ENCODE data around the gene HOXB2. TPM values are rescaled to one million over a fixed set of nuclear protein-coding genes. Genes with fewer than 3 reads are reported as not detected.
A peak's percentile ranks its signal among the peaks of the same experiment; 100 is the strongest.

Gene HOXB2
- total RNA-seq, 4 donors from 2014 or later = 36.3 to 86.4 (median 63.4) TPM

DNA sequence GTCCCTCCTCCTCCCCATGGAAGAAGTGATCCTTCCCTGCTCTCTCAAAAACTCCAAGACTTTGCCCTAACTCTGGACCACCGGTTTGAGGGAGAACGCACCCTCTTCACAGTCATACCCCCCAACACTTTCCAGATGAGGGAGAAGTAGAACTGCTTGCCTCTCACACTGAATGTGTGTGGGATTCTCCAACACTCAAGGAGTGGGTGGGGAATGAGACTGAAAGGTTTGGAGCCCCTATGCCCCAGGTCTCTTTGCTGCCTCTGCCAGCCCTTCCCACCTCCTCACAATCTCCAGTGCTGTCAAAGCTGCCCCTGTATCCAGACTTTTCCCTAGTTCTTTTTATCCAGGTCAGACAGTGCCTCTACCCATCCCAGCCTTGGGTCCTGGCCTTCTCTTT lies 21.8 kb upstream of the HOXB2 start:
- Histone ChIP-seq H3K27ac (replicated peaks in 1 of 4) (peak overlapping the region; percentile 91 to 97 (median 96)), H3K36me3 (no peaks in the 10 kb centered on the region), H3K27me3 (no peaks in the 10 kb centered on the region), H3K9me3 (no peaks in the 10 kb centered on the region), H3K4me1 (peaks cover 63 to 100% (median 98%) of the 10 kb centered on the region in 4 donors), H3K4me3 (no peak overlapping the region)
- DNase-seq (ENCODE audit: extremely low spot score) = no peak
- intact Hi-C loops (cut with DNase I) = no loop called here
- no peak for TF ChIP-seq POLR2A (IDR thresholded peaks at IDR 0.05; ENCODE audit: low read depth)
- TF ChIP-seq, protein P1, sequence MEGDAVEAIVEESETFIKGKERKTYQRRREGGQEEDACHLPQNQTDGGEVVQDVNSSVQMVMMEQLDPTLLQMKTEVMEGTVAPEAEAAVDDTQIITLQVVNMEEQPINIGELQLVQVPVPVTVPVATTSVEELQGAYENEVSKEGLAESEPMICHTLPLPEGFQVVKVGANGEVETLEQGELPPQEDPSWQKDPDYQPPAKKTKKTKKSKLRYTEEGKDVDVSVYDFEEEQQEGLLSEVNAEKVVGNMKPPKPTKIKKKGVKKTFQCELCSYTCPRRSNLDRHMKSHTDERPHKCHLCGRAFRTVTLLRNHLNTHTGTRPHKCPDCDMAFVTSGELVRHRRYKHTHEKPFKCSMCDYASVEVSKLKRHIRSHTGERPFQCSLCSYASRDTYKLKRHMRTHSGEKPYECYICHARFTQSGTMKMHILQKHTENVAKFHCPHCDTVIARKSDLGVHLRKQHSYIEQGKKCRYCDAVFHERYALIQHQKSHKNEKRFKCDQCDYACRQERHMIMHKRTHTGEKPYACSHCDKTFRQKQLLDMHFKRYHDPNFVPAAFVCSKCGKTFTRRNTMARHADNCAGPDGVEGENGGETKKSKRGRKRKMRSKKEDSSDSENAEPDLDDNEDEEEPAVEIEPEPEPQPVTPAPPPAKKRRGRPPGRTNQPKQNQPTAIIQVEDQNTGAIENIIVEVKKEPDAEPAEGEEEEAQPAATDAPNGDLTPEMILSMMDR (IDR thresholded peaks at IDR 0.05) = no peak
- no peak for TF ChIP-seq EP300 (IDR thresholded peaks at IDR 0.05)
- TF ChIP-seq POLR2AphosphoS5 (IDR thresholded peaks at IDR 0.05) = no peak
- 41% methylated on average over 2 of the region's 2 CpGs for WGBS

DNA sequence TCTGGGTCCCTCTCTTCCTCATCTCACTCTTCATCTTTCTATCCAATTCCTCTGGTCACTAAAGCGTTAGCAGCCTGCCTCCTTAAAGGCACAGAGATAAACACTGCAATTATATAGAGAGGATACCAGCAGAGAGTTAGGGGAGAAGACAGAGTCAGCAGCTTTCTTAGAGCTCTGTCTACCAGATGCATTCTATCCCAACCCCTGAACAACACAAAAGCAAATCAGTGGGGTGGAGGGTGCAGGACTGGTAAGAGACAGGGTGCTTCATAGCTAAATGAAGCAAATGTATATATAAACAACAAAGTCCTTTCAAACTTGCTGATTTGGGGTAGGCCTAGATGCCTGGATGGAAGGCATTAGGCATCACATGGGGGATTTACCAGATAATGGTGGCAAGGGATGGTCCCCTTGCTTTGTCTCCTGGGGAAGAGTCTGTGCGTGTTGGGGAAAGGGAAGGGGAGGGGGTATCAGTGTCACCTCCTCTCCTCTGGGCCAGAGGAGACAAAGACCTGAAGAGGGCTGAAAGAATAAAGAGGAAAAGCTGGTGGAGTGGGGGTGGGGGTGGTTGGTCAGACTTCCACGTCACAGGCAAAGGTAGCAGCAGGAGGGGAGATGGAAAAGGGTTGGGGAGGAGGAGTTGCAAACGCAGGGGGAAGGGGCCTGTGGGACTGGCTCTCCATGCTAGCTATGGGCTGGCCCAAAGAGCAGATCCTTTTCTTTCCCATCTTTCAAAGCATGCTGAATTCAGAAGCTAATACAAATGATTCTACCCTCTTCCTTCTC lies 21.2 kb upstream of the HOXB2 start:
- peaks cover 69 to 100% (median 98%) of the 10 kb centered on the region in 4 donors for H3K4me1 ChIP-seq

DNA sequence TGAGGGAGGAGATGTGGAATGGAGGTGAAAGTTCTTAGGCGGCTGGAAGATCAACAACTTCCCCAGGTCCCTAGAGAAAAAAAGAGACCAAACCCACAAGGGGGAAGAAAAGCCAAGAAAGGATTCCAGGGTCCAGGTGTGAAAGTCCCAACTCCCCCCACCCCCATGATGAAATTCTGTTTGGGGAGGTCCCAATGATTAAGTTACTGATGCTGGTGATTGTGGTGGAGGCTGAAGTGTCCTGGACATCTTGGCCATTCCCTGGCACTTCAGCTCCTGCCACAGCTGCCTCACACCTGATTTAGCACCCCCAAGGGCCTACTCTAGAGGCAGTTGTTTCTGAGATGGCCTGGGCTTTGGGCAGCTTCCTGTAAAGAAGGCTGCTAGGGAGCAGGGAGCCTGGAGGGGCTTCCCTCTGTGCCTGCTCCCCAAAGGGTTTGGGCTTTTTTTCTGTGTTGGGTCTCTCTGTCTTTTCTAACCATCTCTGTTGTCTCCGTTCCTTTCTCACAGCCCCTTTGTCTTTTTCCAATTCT lies 20.2 kb upstream of the HOXB2 start:
- TF ChIP-seq POLR2AphosphoS5 (IDR thresholded peaks at IDR 0.05) (no peak), EP300 (IDR thresholded peaks at IDR 0.05) (no peak), POLR2A (IDR thresholded peaks at IDR 0.05; ENCODE audit: low read depth) (no peak)
- TF ChIP-seq, protein P1 (IDR thresholded peaks at IDR 0.05) = no peak
- Histone ChIP-seq H3K36me3 (no peaks in the 10 kb centered on the region), H3K27ac (replicated peaks in 1 of 4) (peak overlapping the region; percentile 91 to 97 (median 96)), H3K4me3 (peak overlapping the region; percentile 59 to 76 (median 65)), H3K4me1 (peaks cover 64 to 100% (median 98%) of the 10 kb centered on the region in 4 donors), H3K27me3 (no peaks in the 10 kb centered on the region), H3K9me3 (no peaks in the 10 kb centered on the region)
- intact Hi-C loops (cut with DNase I) = no loop called here
- no peak for DNase-seq (ENCODE audit: extremely low spot score)
- 58% methylated on average over 2 of the region's 2 CpGs for WGBS

More for the DNA sequence above, 21.2 kb upstream of the HOXB2 start:
- 58% methylated on average over 4 of the region's 4 CpGs for WGBS
- no peak for DNase-seq (ENCODE audit: extremely low spot score)
- H3K27ac ChIP-seq (replicated peaks in 1 of 4) = peak overlapping the region; percentile 91 to 97 (median 96)
- H3K27me3 ChIP-seq = no peaks in the 10 kb centered on the region
- intact Hi-C loops (cut with DNase I) = no loop called here
- no peaks in the 10 kb centered on the region for H3K36me3 ChIP-seq
- no peak overlapping the region for H3K4me3 ChIP-seq
- TF ChIP-seq, protein P1 (IDR thresholded peaks at IDR 0.05) = no peak
- no peak for TF ChIP-seq EP300 (IDR thresholded peaks at IDR 0.05)
- TF ChIP-seq POLR2A (IDR thresholded peaks at IDR 0.05; ENCODE audit: low read depth) = no peak
- TF ChIP-seq POLR2AphosphoS5 (IDR thresholded peaks at IDR 0.05) = no peak
- H3K9me3 ChIP-seq = no peaks in the 10 kb centered on the region

DNA sequence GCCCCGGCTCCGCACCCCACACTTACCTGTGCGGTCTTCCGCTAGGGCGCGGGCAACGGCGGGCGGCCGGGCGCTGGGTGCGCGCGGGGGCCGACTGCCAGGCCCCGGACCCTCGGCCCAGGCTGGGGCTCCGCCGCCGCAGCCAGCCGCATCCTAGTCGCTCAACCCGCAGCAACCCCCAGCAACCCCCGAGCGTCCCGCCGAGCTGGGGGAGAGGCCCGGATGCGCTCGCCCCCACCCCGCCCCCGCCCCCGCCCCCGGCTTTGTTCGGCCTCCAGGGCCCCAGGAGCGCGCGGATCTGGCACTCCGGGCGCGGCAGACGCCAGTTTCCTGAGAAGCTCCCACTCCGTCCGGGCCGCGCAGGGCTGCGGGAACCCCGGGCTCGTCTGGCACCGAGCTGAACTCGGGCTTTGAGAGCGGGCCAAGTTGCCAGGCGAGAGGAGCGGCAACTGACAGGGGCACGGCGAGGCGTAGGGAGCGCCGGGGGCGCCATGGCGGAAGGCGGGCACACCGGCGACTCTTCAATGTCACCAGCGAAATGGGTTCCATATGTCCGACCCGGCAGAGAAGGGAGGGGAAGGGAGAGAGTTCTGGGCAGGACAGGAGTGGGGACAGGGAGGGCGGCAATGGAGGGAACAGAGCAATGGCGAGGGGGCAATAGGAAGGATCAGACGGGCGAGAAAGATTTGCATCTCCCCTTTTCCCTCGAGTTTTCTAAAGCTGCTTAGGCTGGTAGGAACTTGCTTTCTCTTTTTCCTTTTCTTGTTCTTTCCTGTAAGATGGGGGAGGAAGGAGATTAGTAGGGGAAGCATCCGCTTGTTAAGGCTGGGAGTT lies 19.5 kb upstream of the HOXB2 start:
- peak overlapping the region; percentile 91 to 97 (median 96) for H3K27ac ChIP-seq (replicated peaks in 1 of 4)
- no peak for DNase-seq (ENCODE audit: extremely low spot score)
- 14% methylated on average over 15 of the region's 73 CpGs for WGBS
- H3K4me1 ChIP-seq = peaks cover 63 to 100% (median 98%) of the 10 kb centered on the region in 4 donors
- intact Hi-C loops (cut with DNase I) = no loop called here
- no peaks in the 10 kb centered on the region for H3K27me3 ChIP-seq
- TF ChIP-seq EP300 (IDR thresholded peaks at IDR 0.05) = no peak
- TF ChIP-seq POLR2AphosphoS5 (IDR thresholded peaks at IDR 0.05) = peak; percentile 32 to 61
- no peak for TF ChIP-seq POLR2A (IDR thresholded peaks at IDR 0.05; ENCODE audit: low read depth)
- no peaks in the 10 kb centered on the region for H3K9me3 ChIP-seq
- peak overlapping the region; percentile 59 to 76 (median 65) for H3K4me3 ChIP-seq
- H3K36me3 ChIP-seq = no peaks in the 10 kb centered on the region

DNA sequence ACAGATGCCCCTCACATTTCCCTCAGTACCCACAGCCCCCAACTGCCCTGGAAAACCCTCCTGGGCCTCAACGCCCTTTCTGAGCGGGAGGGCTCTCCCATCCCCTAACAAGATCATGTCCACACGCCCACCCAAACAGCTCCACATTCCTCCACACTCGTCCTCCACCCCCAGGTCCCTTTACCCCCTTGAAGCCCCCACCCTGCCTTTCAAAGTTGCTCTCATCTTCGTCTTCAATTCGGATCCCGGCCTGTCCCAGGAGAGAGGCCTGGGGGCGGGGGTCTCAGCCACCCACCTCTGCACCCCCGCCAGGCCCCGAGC lies 18.9 kb upstream of the HOXB2 start:
- TF ChIP-seq POLR2AphosphoS5 (IDR thresholded peaks at IDR 0.05) (no peak), POLR2A (IDR thresholded peaks at IDR 0.05; ENCODE audit: low read depth) (no peak), EP300 (IDR thresholded peaks at IDR 0.05) (no peak)
- TF ChIP-seq, protein P1 (IDR thresholded peaks at IDR 0.05) = no peak
- no peak for DNase-seq (ENCODE audit: extremely low spot score)
- 11% methylated on average over 7 of the region's 10 CpGs for WGBS
- H3K36me3 ChIP-seq = no peaks in the 10 kb centered on the region
- intact Hi-C loops (cut with DNase I) = no loop called here
- peak overlapping the region; percentile 59 to 76 (median 65) for H3K4me3 ChIP-seq
- no peaks in the 10 kb centered on the region for H3K9me3 ChIP-seq
- H3K4me1 ChIP-seq = peaks cover 63 to 100% (median 98%) of the 10 kb centered on the region in 4 donors
- no peaks in the 10 kb centered on the region for H3K27me3 ChIP-seq
- H3K27ac ChIP-seq (replicated peaks in 1 of 4) = peak overlapping the region; percentile 91 to 97 (median 96)
